ENCODE measurements around the gene CIRBP.

The CIRBP gene

DNA sequence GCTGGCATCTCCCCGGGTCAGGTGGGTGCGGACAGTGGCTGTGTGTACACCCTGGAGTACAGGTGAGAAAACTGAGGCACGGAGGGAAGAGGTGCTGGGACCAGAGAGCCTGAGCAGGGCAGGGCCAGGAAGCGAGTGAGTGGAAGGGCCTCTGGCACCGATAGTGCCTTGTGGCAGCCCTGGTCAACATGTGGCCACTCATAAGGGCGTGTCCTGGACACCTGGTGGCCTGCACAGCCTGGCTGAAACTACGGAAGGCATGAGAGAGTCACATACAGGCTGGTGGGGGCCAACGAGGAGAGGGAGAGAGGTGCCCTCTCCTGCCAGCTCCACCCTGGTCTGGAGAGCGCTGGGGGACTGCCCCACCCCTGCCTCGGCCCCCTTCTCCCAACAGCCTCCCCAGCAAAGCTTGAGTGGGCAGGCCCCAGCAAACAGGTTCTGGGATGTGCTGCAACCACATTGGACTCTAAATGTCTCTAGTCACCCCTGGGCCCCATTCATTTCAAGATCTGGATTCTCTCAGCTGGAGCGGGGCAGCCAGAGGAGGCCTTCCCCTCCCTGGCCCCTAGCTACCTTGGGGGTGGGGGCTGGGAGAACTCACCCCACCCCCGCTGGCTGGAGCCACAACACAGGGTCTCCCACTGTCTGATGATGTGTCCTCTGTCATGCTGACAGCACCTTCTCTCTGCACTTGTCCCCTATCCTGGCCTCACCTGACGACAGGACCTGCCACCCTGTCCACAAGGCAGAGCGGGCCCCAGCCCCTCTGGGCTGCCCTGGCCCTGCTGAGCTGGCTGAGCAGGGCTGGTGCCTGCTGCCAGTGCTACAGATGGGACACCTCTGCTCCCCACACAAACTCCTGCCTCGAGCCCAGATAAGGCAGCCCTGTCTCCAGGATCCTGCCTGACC is 37.1 kb upstream of the CIRBP start:
- no peak for DNase-seq

DNA sequence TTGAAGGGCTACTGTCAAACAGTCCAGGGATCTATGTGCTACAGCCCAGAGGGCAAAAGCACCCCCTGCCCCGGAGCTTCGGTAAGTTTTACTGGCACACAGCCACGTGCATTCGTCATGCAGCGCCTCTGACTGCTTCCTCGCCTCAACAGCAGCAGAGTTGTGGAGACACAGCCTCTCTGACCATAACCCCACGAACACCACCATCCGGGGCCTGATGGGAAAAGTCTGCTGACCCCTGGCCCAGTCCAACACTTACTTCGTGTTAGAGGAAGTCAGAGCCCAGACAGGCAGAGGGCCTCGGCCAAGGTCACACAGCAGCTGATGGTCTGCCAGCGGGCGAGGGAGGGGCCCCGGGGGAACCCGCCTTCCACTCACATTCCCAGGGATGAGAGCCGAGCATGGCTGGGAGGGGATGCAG is 36.5 kb upstream of the CIRBP start:
- no peak for DNase-seq

DNA sequence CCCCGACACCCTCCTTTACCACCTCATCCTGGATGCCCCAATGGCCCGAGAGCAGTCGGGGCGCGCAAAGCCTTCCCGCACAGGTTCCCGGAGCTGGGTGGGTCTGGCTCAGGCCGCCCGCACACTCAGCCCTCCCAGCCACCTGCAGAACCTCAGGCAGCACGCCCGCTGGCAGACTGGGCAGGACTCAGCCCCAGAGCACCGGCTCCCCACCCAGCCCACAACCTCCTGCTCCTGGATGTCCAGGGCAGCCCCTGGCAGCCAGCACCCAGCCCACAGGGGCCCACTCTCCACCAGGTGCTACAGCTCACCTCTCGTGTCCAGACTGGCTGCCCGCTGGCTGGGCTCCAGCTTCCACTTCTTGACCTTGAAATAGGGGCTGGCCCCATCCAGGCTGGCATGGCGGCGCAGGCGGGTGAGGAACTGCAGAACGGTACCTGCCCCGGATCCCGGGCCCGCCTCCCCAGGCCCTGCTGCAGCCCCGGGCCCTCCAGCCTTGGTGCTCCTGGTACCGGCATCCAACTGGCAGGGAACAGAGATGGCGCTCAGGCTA is 35.9 kb upstream of the CIRBP start:
- DNase-seq, result no peak

DNA sequence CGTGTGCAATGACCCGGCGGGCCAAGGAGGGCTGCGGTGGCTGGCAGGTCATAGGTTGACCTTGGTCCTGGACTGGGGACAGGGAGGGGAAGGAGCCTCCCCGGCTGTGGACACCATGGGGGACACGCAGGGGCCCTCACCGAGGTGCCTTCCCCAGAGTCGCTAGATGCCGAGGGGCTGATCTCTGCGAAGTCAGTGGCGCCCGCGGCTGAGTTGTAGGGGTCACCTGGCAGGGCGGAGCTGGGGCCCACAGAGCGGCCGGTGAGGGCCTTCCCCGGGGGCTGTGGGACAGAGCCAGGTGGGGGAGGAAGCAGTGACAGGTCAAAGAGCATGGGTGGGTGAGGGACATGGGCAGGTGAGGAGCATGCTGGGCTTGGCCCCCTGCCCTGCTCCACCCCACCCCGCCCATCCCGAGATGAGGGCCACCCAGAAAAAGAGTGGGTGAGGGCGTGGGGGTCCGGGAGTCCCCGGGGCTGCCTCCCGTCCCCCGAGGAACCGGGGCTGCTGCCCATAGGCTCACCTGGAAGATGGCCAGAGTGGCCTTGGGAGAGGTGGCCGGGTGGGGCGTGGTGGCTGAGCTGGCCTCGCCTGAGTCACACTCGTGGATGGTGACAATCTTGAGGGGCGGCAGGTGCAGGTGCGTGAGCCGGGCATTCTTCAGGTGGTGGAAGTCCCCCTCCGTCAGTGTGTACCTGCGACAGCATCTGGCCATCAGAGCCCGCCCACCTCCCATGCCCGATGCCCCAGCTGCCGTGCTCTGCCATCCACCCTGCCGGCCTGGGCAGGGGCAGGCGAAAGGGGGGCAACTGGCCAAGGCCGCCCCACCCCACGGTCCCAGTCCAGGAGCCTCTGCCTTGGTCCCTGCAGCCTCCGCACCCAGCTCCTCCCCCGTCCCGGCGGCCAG is 34.8 kb upstream of the CIRBP start:
- no peak for DNase-seq

- no peak for DNase-seq
Measured at GRCh38 chr19:1234955-1235380, 34.2 kb upstream of the CIRBP start.

- DNase-seq, result no peak
Measured at GRCh38 chr19:1235625-1236538, 33.2 kb upstream of the CIRBP start.

DNA sequence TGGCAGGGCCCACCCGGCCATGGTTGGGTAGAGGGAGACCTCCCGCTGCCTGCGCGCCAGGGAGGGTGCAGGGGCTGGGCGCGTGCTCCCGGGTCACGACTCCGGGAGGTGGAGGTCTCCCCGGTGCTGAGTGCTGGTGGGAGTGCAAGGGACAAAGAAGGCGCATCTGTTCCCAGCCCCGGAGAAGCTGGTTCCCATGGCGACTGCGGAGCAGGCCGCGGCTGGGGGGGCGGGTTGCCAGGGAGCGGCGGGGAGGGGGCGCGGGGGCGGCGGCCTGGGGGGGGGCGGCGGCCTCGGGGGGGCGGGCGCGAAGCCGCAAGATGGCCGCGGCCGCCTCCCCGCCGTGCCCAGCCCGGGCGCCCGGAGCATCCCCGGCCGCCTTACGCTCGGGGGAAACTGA is 32.6 kb upstream of the CIRBP start:
- no peak for DNase-seq

DNA sequence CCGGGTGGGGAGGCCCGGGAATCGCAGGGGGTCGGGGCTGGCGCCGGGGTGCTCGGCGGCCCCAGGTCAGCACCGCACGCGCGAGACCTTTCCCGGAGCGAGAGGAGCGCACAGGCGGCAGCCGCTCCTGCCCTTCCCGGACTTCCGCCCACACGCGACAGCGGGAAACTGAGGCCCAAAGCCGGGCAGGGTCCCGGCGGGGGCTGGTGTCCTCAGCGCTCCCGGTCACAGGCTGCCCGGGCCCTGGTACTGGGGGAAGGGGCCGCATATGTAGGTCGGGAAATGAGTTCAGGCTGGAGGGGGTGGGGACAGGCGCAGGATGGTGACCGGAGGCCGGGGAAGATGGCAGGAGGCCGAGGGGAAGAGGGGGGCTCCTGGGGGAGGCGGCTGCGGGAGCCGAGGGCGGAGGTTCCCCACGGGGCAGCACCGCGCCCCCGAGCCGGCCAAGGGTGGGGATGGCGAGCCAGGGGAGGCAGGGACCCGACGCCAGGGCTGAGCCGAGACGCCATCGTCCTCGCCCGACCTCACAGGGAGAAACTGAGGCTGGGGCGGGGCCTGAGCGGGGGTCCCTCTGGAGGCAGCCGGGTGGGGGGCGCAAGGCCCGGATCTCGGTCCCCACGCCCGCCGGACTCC is 32.0 kb upstream of the CIRBP start:
- DNase-seq, result no peak

- DNase-seq, result peak; percentile 45
Measured at GRCh38 chr19:1237754-1238368, 31.3 kb upstream of the CIRBP start, which contains the start of gene CBARP. Gene CBARP, minus strand, starts transcription at chr19:1238005. Its CDS starts 1,905 bp downstream, at chr19:1236100.

GRCh38 chr19:1238369-1239303 is 30.5 kb upstream of the CIRBP start:
- DNase-seq, result no peak

GRCh38 chr19:1239420-1239795 is 29.7 kb upstream of the CIRBP start:
- DNase-seq, result no peak

DNA sequence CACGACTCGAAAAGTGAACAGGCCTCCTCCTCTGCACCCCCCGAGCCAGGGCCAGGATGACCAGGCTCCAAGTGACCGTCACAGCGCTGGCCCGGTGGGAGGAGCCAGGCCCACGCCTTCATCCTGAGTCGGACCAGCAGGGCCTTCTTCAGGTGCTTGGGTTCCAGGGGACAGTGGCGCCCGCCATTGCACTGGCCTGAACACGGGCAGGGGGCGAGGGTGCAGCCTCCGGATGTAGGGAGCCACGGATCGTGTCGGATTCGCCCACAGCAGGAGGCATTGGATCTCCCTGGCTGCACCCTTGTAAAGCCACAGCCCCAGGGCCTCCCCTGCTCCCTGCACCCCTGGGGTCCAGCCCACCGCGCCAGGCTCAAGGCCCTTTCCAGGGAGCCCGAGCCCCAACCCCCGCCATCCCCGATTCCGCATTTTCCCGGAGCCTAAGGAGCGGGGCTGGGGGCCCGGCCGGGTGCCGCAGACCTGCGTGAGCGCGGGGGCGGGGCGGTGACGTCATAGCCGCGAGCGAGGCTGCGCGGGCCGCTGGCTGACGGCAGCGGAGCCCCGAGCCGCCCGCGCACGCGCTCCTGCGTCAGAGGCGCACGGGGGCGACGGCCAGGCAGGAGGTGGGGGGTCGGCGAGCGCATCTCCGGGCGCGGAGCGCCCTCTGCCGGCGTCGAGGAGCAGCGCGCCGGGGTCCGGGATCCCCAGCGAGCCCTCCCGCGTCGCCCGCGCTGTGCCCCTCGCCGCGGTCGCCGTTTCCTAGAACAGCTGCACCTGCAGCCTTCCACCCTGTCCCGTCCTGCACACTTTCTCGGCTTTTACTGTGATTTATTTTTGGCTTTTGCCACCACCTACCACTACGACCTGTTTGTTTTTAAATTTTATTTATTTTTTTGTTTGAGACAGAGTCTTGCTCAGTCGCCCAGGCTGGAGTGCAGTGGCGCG is 29.1 kb upstream of the CIRBP start:
- DNase-seq, result peak; percentile 91

GRCh38 chr19:1240925-1241324 is 28.2 kb upstream of the CIRBP start:
- DNase-seq, result no peak

- DNase-seq, result peak; percentile 94
Measured at GRCh38 chr19:1241417-1242095, 27.6 kb upstream of the CIRBP start, which contains the start of gene ATP5F1D. Gene ATP5F1D, plus strand, starts transcription at chr19:1241751. Its CDS starts 100 bp downstream, at chr19:1241851.

- peak; percentile 88 for DNase-seq
Measured at GRCh38 chr19:1243768-1244692, 25.1 kb upstream of the CIRBP start.

DNA sequence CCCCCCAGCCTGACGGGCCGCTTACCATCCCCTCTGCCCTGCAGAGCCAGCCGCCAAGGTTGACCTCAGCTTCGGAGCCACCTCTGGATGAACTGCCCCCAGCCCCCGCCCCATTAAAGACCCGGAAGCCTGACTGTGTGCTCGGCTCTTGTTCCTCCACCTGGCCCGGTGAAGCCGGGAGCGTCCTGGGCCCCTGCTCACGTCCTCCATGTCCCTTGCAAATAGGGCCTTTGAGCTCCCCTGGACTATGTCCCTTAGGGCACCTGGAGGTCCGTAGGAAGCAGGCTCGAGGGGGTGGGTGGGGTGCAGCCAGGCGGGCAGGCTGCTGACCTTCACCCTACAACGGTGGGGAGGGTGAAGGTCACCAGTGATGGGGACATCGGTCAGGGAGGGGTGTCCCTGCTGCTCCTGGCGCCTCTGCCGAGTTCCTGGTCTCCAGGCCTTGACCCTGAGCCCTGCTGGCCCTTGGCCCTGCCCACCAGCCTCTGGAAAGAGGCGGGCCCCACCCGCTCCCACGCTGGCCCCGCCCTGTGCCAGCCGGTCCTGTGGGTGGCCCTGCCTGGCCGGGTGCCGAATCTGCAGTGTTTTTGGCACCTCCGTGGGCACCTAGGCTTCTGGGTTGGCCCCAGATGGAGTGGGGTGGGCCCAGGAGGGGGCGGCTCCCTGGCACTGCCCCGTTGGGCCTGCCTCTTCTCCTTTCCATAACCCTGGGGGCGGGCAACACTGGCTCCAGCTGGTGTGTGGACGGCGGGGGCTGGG is 24.3 kb upstream of the CIRBP start:
- no peak for DNase-seq
